ENCODE measurements around the gene CD82.

- no peak for TF ChIP-seq CTCF (conservative IDR thresholded peaks at IDR 0.05)
- TF ChIP-seq EZH2 (IDR thresholded peaks at IDR 0.05; ENCODE audit: low read depth) = no peak
Observed at GRCh38 chr11:44625759-44626523, 60.5 kb downstream of the CD82 start.
